Neural cell (in vitro differentiated cells): ENCODE results near the gene SLC25A26. TPM values are rescaled to one million over a fixed set of nuclear protein-coding genes. Genes with fewer than 3 reads are reported as not detected.

Source experiments
- H2AFZ ChIP-seq: fragments of 200-600, 300-800 bp; sonication (generic), shearing (Covaris generic); 2 replicates; pipeline ENCODE4 v1.6.0; 2014; ENCODE audit warnings: low read depth, mild to moderate bottlenecking, antibody characterized with exemption, low read length, moderate library complexity
- H3F3A ChIP-seq: fragments of 200-600 bp; shearing (Covaris generic); 2 replicates; pipeline ENCODE4 v1.6.1; 2016; ENCODE audit warnings: mild to moderate bottlenecking, moderate library complexity, mixed read lengths, antibody characterized with exemption, low read length; ENCODE audit not compliant: insufficient read depth, poor library complexity, severe bottlenecking
- H3K27ac ChIP-seq: fragments of 200-600, 300-800 bp; sonication (generic), shearing (Covaris generic); 2 replicates; pipeline ENCODE4 v1.5.1; 2014; ENCODE audit warnings: mild to moderate bottlenecking, low read length, moderate library complexity
- H3K27me3 ChIP-seq: fragments of 300-800, 200-600 bp; sonication (generic), shearing (Covaris generic); 2 replicates; pipeline ENCODE4 v1.6.0; 2014; ENCODE audit warnings: mild to moderate bottlenecking, low read depth, low read length, moderate library complexity; ENCODE audit not compliant: insufficient read depth
- H3K36me3 ChIP-seq: fragments of 300-800, 200-600 bp; sonication (generic), shearing (Covaris generic); 2 replicates; pipeline ENCODE4 v1.5.1; 2014; ENCODE audit warnings: mild to moderate bottlenecking, antibody characterized with exemption, low read length, moderate library complexity; ENCODE audit not compliant: insufficient read depth
- H3K4me2 ChIP-seq: fragments of 300-800, 200-600 bp; sonication (generic), shearing (Covaris generic); 2 replicates; pipeline ENCODE4 v1.6.0; 2014; ENCODE audit warnings: mild to moderate bottlenecking, low read length
- H3K4me3 ChIP-seq: fragments of 300-800, 200-600 bp; sonication (generic), shearing (Covaris generic); 2 replicates; pipeline ENCODE4 v1.5.1; 2014; ENCODE audit warnings: mild to moderate bottlenecking, low read length, moderate library complexity
- H3K79me2 ChIP-seq: fragments of 200-600 bp; shearing (Covaris generic); replicated peaks from 2 replicates; pipeline ENCODE4 v1.6.0; 2014; ENCODE audit warnings: mild to moderate bottlenecking, low read length, moderate library complexity; ENCODE audit not compliant: insufficient read depth
- H3K9ac ChIP-seq: fragments of 300-800, 200-600 bp; sonication (generic), shearing (Covaris generic); 2 replicates; pipeline ENCODE4 v1.6.1; 2016; ENCODE audit warnings: mild to moderate bottlenecking, low read length, mixed read lengths
- H3K9me2 ChIP-seq: fragments of 200-600 bp; shearing (Covaris generic); 2 replicates; pipeline ENCODE4 v1.6.1; 2016; ENCODE audit warnings: mild to moderate bottlenecking, low read length, mixed read lengths; ENCODE audit not compliant: insufficient read depth
- H3K9me3 ChIP-seq: fragments of 200-600, 300-800 bp; sonication (generic), shearing (Covaris generic); 2 replicates; pipeline ENCODE4 v1.6.1; 2016; ENCODE audit warnings: mild to moderate bottlenecking, mixed run types, low read length, moderate library complexity, mixed read lengths
- H4K20me1 ChIP-seq: fragments of 200-600 bp; shearing (Covaris generic); 2 replicates; pipeline ENCODE4 v1.6.1; 2016; ENCODE audit warnings: mild to moderate bottlenecking, mixed run types; ENCODE audit not compliant: insufficient read depth
- CTCF ChIP-seq: fragments of 450-650 bp; IDR thresholded peaks from 2 replicates; pipeline ENCODE4 v1.5.1; 2014; ENCODE audit warnings: antibody characterized with exemption, mild to moderate bottlenecking, moderate library complexity; ENCODE audit not compliant: poor library complexity, severe bottlenecking
- EP300 ChIP-seq: fragments of 450-650 bp; conservative IDR thresholded peaks from 2 replicates; pipeline ENCODE4 v1.6.1; 2014; ENCODE audit warnings: antibody characterized with exemption, mild to moderate bottlenecking, moderate library complexity; ENCODE audit not compliant: poor library complexity, severe bottlenecking
- EZH2 ChIP-seq: fragments of 200-600, 300-800 bp; shearing (Covaris generic), sonication (generic); IDR thresholded peaks from 2 replicates; pipeline ENCODE4 v1.6.1; 2014; ENCODE audit warnings: antibody characterized with exemption, low read length, borderline replicate concordance, mild to moderate bottlenecking; ENCODE audit not compliant: insufficient read depth, poor library complexity, severe bottlenecking
- MXI1 ChIP-seq: fragments of 450-650 bp; conservative IDR thresholded peaks from 2 replicates; pipeline ENCODE4 v1.6.1; 2014; ENCODE audit warnings: antibody characterized with exemption, mild to moderate bottlenecking; ENCODE audit not compliant: poor library complexity, severe bottlenecking
- POLR2AphosphoS5 ChIP-seq: IDR thresholded peaks from 2 replicates; pipeline ENCODE4 v1.6.1; 2012
- RAD21 ChIP-seq: fragments of 450-650 bp; conservative IDR thresholded peaks from 2 replicates; pipeline ENCODE4 v1.6.1; 2014; ENCODE audit warnings: antibody characterized with exemption, mild to moderate bottlenecking, moderate library complexity
- REST ChIP-seq: IDR thresholded peaks from 2 replicates; pipeline ENCODE4 v1.6.1; 2012; ENCODE audit warnings: borderline replicate concordance
- SMC3 ChIP-seq: fragments of 450-650 bp; conservative IDR thresholded peaks from 2 replicates; pipeline ENCODE4 v1.6.1; 2014; ENCODE audit warnings: antibody characterized with exemption, mild to moderate bottlenecking, moderate library complexity; ENCODE audit not compliant: poor library complexity
- TAF1 ChIP-seq: IDR thresholded peaks from 2 replicates; pipeline ENCODE4 v1.6.1; 2012; ENCODE audit warnings: low read depth
- polyA plus RNA-seq: library from polyadenylated mRNA; depleted of rRNA; stranded (reverse); fragments of >200 nt; gene quantifications from 2 replicates; pipeline ENCODE4 v1.2.3, GENCODE V29; 2014

The SLC25A26 gene
- polyA plus RNA-seq, 1 donor from 2014 or later: 21.0 TPM

- Histone ChIP-seq H3K79me2 (no peaks in the 10 kb centered on the region), H3F3A (no peaks in the 10 kb centered on the region), H3K4me2 (no peak overlapping the region), H4K20me1 (no peaks in the 10 kb centered on the region), H2AFZ (no peak overlapping the region), H3K36me3 (no peaks in the 10 kb centered on the region), H3K9me2 (no peaks in the 10 kb centered on the region), H3K27me3 (no peaks in the 10 kb centered on the region), H3K9me3 (no peaks in the 10 kb centered on the region), H3K27ac (no peak overlapping the region), H3K4me3 (no peak overlapping the region), H3K9ac (no peak overlapping the region)
- no peak for TF ChIP-seq REST
- TF ChIP-seq RAD21: no peak
- TF ChIP-seq MXI1: no peak
- TF ChIP-seq SMC3: no peak
- no peak for TF ChIP-seq POLR2AphosphoS5
- TF ChIP-seq TAF1: no peak
- TF ChIP-seq CTCF: no peak
- no peak for TF ChIP-seq EP300
- TF ChIP-seq EZH2: no peak
These were observed 179.8 kb downstream of the SLC25A26 start for GRCh38 chr3:66400411-66401156.

GRCh38 chr3:66401157-66401550 is 180.4 kb downstream of the SLC25A26 start:
- H2AFZ ChIP-seq: no peak overlapping the region
- H3K79me2 ChIP-seq: no peaks in the 10 kb centered on the region
- H3F3A ChIP-seq: no peaks in the 10 kb centered on the region
- TF ChIP-seq EZH2: no peak
- no peak for TF ChIP-seq RAD21
- TF ChIP-seq POLR2AphosphoS5: no peak
- no peak for TF ChIP-seq SMC3
- no peak for TF ChIP-seq CTCF
- no peak for TF ChIP-seq EP300
- no peak for TF ChIP-seq MXI1
- no peak for TF ChIP-seq REST
- TF ChIP-seq TAF1: no peak
- no peak overlapping the region for H3K9ac ChIP-seq
- H3K27me3 ChIP-seq: no peaks in the 10 kb centered on the region
- H3K27ac ChIP-seq: no peak overlapping the region
- H4K20me1 ChIP-seq: no peaks in the 10 kb centered on the region
- no peaks in the 10 kb centered on the region for H3K9me3 ChIP-seq
- no peaks in the 10 kb centered on the region for H3K9me2 ChIP-seq
- no peak overlapping the region for H3K4me2 ChIP-seq
- H3K36me3 ChIP-seq: no peaks in the 10 kb centered on the region
- H3K4me3 ChIP-seq: no peak overlapping the region
